ENCODE data around the gene SELENOH.

SELENOH gene

GRCh38 chr11:57746920-57747319, 5.6 kb downstream of the SELENOH start:
- DNase-seq (ENCODE audit: low read depth in 2 of 2): no peak

- no peak for DNase-seq (ENCODE audit: low read depth in 2 of 2)
Measured at GRCh38 chr11:57751176-57751575, 9.9 kb downstream of the SELENOH start.

- no peak for DNase-seq (ENCODE audit: low read depth in 2 of 2)
Measured at GRCh38 chr11:57751676-57752253, 10.5 kb downstream of the SELENOH start, which contains the start of gene BTBD18. Gene BTBD18 (minus strand): TSS chr11:57751819. CDS start chr11:57751188, 631 bp downstream.

- no peak for DNase-seq (ENCODE audit: low read depth in 2 of 2)
Measured at GRCh38 chr11:57752954-57753353, 11.7 kb downstream of the SELENOH start.

- no peak for DNase-seq (ENCODE audit: low read depth in 2 of 2)
Measured at GRCh38 chr11:57758174-57758573, 16.9 kb downstream of the SELENOH start.

- no peak for DNase-seq (ENCODE audit: low read depth in 2 of 2)
Measured at GRCh38 chr11:57761301-57762234, 20.3 kb downstream of the SELENOH start, which contains the start of gene CTNND1. Gene CTNND1 (plus strand): TSS chr11:57761802. CDS start chr11:57791479, 29,677 bp downstream.

GRCh38 chr11:57762235-57762861, 21.1 kb downstream of the SELENOH start:
- DNase-seq (ENCODE audit: low read depth in 2 of 2): no peak

GRCh38 chr11:57763568-57763967, 22.3 kb downstream of the SELENOH start:
- DNase-seq (ENCODE audit: low read depth in 2 of 2): no peak

- DNase-seq (ENCODE audit: low read depth in 2 of 2): no peak
Measured at GRCh38 chr11:57764021-57764420, 22.7 kb downstream of the SELENOH start.

GRCh38 chr11:57764566-57764965, 23.3 kb downstream of the SELENOH start:
- DNase-seq (ENCODE audit: low read depth in 2 of 2): no peak

GRCh38 chr11:57764972-57765371, 23.7 kb downstream of the SELENOH start:
- no peak for DNase-seq (ENCODE audit: low read depth in 2 of 2)

- DNase-seq (ENCODE audit: low read depth in 2 of 2): no peak
Measured at GRCh38 chr11:57770793-57771192, 29.5 kb downstream of the SELENOH start.

GRCh38 chr11:57771365-57771764, 30.1 kb downstream of the SELENOH start:
- DNase-seq (ENCODE audit: low read depth in 2 of 2): no peak

- no peak for DNase-seq (ENCODE audit: low read depth in 2 of 2)
Measured at GRCh38 chr11:57772562-57772961, 31.3 kb downstream of the SELENOH start.

GRCh38 chr11:57773026-57773598, 31.8 kb downstream of the SELENOH start:
- DNase-seq (ENCODE audit: low read depth in 2 of 2): no peak

- no peak for DNase-seq (ENCODE audit: low read depth in 2 of 2)
Measured at GRCh38 chr11:57775491-57775890, 34.2 kb downstream of the SELENOH start.

- DNase-seq (ENCODE audit: low read depth in 2 of 2): no peak
Measured at GRCh38 chr11:57776031-57776521, 34.8 kb downstream of the SELENOH start.

- no peak for DNase-seq (ENCODE audit: low read depth in 2 of 2)
Measured at GRCh38 chr11:57776577-57777210, 35.4 kb downstream of the SELENOH start.

GRCh38 chr11:57777969-57778317, 36.7 kb downstream of the SELENOH start:
- DNase-seq (ENCODE audit: low read depth in 2 of 2): no peak

GRCh38 chr11:57778318-57779037, 37.2 kb downstream of the SELENOH start:
- DNase-seq (ENCODE audit: low read depth in 2 of 2): no peak

GRCh38 chr11:57779276-57779675, 38.0 kb downstream of the SELENOH start:
- DNase-seq (ENCODE audit: low read depth in 2 of 2): no peak

All from stimulated activated CD8-positive, alpha-beta memory T cell treated with anti-CD3 and anti-CD28 coated beads, Interleukin-7, amount 100 ng/mL, for 4 hours (primary cell).